Calu3 (cell line): Measurements from ENCODE around the gene KIRREL3. TPM values are rescaled to one million over a fixed set of nuclear protein-coding genes. Genes with fewer than 3 reads are reported as not detected.

Source experiments
- BruUV-seq: library from RNA; stranded (reverse); fragments of 400-500 nt; replicated peaks from 2 replicates; lab custom pipeline; 2021; lab: Mats Ljungman, UMichigan
- CTCF ChIA-PET: fragments of 300-600 bp; sonication (Branson Sonifier 250); formaldehyde crosslinking; loops from one replicate; lab custom pipeline; 2022; ENCODE audit warnings: antibody characterized with exemption; lab: Charles Lee
- DNase-seq: peaks from one replicate; pipeline ENCODE4 v3.0.0; 2022
- H3K27ac Mint-ChIP-seq: one replicate; pipeline ENCODE4 v1.8.0; 2022; ENCODE audit warnings: mixed read lengths; ENCODE audit not compliant: unreplicated experiment
- H3K27me3 Mint-ChIP-seq: one replicate; pipeline ENCODE4 v1.8.0; 2022; ENCODE audit warnings: mixed read lengths; ENCODE audit not compliant: unreplicated experiment
- H3K36me3 Mint-ChIP-seq: one replicate; pipeline ENCODE4 v1.8.0; 2022; ENCODE audit warnings: mild to moderate bottlenecking, moderate library complexity, mixed read lengths; ENCODE audit not compliant: insufficient read depth, unreplicated experiment
- H3K4me1 Mint-ChIP-seq: one replicate; pipeline ENCODE4 v1.8.0; 2022; ENCODE audit warnings: mild to moderate bottlenecking, low read depth, mixed read lengths; ENCODE audit not compliant: unreplicated experiment
- H3K4me3 Mint-ChIP-seq: one replicate; pipeline ENCODE4 v1.8.0; 2022; ENCODE audit warnings: mild to moderate bottlenecking, low read depth, moderate library complexity, mixed read lengths; ENCODE audit not compliant: unreplicated experiment
- H3K9me3 Mint-ChIP-seq: one replicate; pipeline ENCODE4 v1.8.0; 2022; ENCODE audit warnings: low read depth, mixed read lengths; ENCODE audit not compliant: unreplicated experiment
- CTCF ChIP-seq: fragments of 200-600 bp; IDR thresholded peaks from one replicate; pipeline ENCODE4 v1.8.0; 2022; ENCODE audit warnings: antibody characterized with exemption; ENCODE audit not compliant: unreplicated experiment
- intact Hi-C: fragments of 100-400 bp; cut with micrococcal nuclease; formaldehyde crosslinking; loops from one replicate; pipeline ENCODE4 v1.10.0; 2022; ENCODE audit not compliant: unreplicated experiment
- total RNA-seq: library from RNA; stranded (reverse); gene quantifications from 2 replicates; pipeline ENCODE4 v1.2.3, GENCODE V29; 2022

KIRREL3 gene
- total RNA-seq, 1 experiment from 2014 or later = 0.26 TPM

- no peak for DNase-seq
- no TSS peak for BruUV-seq
- TF ChIP-seq CTCF = no peak
Measured at GRCh38 chr11:126633330-126633729, 367.2 kb downstream of the KIRREL3 start.

GRCh38 chr11:126630893-126631798, 369.4 kb downstream of the KIRREL3 start:
- DNase-seq = no peak
- no TSS peak for BruUV-seq
- intact Hi-C loops = no loop called here
- H3K27me3 Mint-ChIP-seq = peaks cover 95% of the 10 kb centered on the region
- no peak overlapping the region for H3K4me3 Mint-ChIP-seq
- no peak overlapping the region for H3K27ac Mint-ChIP-seq
- no peak for TF ChIP-seq CTCF
- no peaks in the 10 kb centered on the region for H3K9me3 Mint-ChIP-seq
- CTCF ChIA-PET = no interaction called here
- H3K36me3 Mint-ChIP-seq = no peaks in the 10 kb centered on the region
- H3K4me1 Mint-ChIP-seq = peaks cover 5% of the 10 kb centered on the region

More at GRCh38 chr11:126633330-126633729, 367.2 kb downstream of the KIRREL3 start:
- Mint-ChIP-seq H3K4me3 (no peak overlapping the region), H3K4me1 (no peaks in the 10 kb centered on the region), H3K9me3 (no peaks in the 10 kb centered on the region), H3K27ac (no peak overlapping the region), H3K27me3 (peaks cover 95% of the 10 kb centered on the region), H3K36me3 (no peaks in the 10 kb centered on the region)
- intact Hi-C loops = no loop called here
- CTCF ChIA-PET = interaction anchor here (1.9 kb wide), 1 partner anchor 27 kb away, joined by 4 read pairs; no protein-coding TSS in a partner anchor

GRCh38 chr11:126630488-126630887, 370.1 kb downstream of the KIRREL3 start:
- no peaks in the 10 kb centered on the region for H3K9me3 Mint-ChIP-seq
- CTCF ChIA-PET = no interaction called here
- intact Hi-C loops = no loop called here
- H3K4me1 Mint-ChIP-seq = peaks cover 7% of the 10 kb centered on the region
- peaks cover 95% of the 10 kb centered on the region for H3K27me3 Mint-ChIP-seq
- H3K36me3 Mint-ChIP-seq = no peaks in the 10 kb centered on the region
- no peak for TF ChIP-seq CTCF
- no peak overlapping the region for H3K4me3 Mint-ChIP-seq
- BruUV-seq = no TSS peak
- DNase-seq = no peak
- no peak overlapping the region for H3K27ac Mint-ChIP-seq

GRCh38 chr11:126628790-126629621, 371.6 kb downstream of the KIRREL3 start:
- Mint-ChIP-seq H3K4me1 (peaks cover 7% of the 10 kb centered on the region), H3K27ac (no peak overlapping the region), H3K27me3 (peaks cover 95% of the 10 kb centered on the region), H3K36me3 (no peaks in the 10 kb centered on the region), H3K9me3 (no peaks in the 10 kb centered on the region), H3K4me3 (no peak overlapping the region)
- CTCF ChIA-PET = no interaction called here
- BruUV-seq = no TSS peak
- no peak for DNase-seq
- TF ChIP-seq CTCF = no peak
- intact Hi-C loops = no loop called here
